Fibroblast of skin of back (primary cell): Measurements from ENCODE around the gene XAF1.
"Not testable (repeated sequence)": the region's sequence is repeated elsewhere in the genome, so short reads cannot be mapped to it uniquely, and the experiment has no call there.

Experiments used
- DNase-seq: peaks from one replicate; pipeline ENCODE4 v3.0.0-alpha.2; 2013

Gene XAF1

DNA sequence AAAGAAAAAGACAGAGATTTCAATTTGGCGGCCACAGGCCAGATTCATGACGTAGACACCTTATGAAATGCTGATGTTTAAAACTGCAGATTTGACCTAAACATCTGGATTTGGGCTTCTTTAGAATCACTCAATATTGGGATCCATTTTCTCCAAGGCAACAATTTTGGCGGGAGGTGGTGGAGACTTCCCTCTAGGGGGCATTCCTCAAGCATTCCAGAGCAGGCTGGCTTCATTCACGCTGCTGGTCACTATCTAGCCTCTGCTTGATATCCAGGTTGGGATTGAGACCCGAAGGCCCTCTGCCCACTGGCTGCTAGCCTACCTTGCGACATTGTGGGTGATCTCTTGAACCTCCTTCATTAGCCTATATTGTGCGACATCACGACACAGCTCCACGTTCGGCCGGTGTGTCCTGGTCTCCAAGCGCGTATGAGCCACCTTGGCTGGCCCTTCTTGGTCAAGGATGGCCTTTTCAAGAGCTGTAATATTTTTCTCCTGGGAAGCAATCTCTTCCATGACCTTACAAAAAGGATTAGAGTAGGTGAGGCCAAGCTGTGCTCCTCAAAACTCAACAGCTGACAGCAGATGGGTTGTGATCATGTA, 44.7 kb downstream of the XAF1 start:
- no peak for DNase-seq

DNA sequence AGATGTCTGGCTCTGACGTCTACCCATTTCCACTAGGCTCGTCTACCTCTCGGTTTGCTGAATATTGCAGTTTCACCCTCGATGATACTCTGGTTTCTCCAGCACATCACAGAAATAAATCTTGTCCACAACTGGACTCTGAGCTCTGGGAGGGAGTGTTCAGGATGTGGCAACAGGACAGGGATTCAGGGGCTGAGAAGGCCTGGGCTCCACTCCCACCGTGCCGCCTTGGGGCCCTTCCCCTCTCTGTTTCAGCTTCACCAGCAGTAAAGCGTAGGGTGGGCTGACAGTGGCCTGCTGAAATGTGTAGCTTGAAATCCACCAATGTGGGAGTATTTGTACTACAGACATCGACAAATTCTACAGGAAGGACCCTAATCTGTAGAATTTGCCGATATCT, 55.7 kb downstream of the XAF1 start:
- no peak for DNase-seq

DNA sequence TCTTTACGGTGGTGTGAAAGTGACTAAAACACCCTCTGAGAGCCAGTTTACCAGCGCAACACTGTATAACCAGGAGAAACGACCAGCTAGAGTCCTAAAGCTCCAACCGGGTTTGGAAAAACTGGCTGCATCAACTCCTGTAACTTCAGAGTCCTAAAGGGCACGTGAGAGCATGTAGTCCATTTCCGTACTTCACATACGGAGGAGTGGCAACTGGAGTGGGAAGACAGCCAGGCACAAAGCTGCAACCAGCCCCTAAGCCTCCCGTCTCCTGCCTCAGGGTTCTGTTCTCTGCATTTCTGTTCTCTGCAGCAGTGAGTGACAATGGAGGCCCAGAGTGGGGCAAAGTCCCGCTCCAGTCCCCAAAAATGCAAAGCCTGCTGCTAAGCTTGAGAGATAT, 56.4 kb downstream of the XAF1 start:
- DNase-seq = no peak

DNA sequence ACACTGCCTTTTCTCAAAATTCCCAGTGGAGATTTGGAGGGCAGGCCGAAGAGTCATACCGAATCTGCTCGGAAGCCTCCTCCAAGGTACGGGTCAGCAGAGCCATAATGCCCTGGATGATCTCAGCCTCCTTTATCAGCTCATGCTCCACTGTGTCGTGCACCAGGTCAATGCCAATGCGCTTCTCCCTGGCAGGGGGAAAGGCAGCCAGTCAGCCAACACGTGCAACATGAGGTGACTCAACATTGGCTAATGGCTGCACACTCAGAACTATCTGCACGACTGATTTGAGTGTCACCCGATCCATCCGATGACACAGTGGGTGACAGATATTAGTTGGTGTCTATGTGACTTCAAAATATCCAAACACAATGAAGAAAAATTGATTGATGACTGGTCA, 59.9 kb downstream of the XAF1 start:
- DNase-seq = no peak

DNA sequence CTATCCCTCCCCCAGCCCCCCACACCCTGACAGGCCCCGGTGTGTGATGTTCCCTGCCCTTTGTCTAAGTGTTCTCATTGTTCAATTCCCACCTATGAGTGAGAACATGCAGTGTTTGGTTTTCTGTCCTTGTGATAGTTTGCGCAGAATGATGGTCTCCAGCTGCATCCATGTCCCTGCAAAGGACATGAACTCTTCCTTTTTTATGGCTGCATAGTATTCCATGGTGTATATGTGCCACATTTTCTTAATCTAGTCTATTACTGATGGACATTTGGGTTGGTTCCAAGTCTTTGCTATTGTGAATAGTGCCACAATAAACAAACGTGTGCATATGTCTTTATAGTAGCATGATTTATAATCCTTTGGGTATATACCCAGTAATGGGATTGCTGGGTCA, 60.5 kb downstream of the XAF1 start:
- DNase-seq = not testable (repeated sequence)

DNA sequence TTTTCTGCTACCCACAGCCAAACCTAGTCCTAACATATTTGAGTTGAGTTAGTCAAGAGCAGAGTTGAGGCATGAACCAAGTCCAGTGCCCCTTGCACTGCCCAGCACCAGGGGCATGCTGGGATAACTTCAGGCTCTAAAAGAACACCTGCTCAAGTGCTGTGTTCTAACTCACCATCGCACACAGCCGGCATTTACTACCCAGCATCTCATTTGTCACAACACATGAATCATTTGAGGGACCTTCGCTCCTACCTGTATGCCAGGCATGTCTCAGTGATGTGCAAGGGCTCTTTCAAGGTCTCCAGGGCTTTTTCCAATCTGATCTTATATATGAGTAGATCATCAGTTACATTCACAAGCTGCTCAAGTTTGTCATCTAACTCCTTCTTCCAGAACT, 63.1 kb downstream of the XAF1 start:
- DNase-seq = no peak

DNA sequence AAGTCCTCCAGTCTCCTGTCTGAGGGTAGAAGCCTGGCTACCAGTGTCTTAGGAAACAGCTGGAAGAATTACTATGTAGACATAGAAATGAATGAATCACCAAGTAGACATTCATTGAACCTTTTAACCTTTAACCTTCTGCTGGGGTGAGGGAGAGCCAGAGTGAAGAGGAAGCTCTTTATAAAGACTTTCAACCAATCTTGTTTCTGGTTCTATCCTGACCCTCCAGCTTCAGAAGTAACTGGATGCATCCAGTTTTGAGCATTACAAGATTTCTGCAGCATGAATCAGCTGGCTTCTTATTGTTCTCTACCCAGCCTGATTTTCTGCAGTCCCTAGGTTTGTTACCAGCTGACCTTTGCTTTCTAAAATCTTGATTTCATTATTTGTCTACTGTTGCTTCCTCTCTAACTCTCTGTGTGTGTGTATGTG, 67.2 kb downstream of the XAF1 start:
- no peak for DNase-seq
